ENCODE results near the gene CDAN1.

Gene CDAN1

GRCh38 chr15:42733027-42733426, 3.9 kb downstream of the CDAN1 start:
- no peak for DNase-seq (ENCODE audit: low read depth in 2 of 2)

GRCh38 chr15:42732095-42732827, 4.7 kb downstream of the CDAN1 start:
- DNase-seq (ENCODE audit: low read depth in 2 of 2), result no peak

- no peak for DNase-seq (ENCODE audit: low read depth in 2 of 2)
Observed at GRCh38 chr15:42731461-42731860, 5.5 kb downstream of the CDAN1 start.

DNA sequence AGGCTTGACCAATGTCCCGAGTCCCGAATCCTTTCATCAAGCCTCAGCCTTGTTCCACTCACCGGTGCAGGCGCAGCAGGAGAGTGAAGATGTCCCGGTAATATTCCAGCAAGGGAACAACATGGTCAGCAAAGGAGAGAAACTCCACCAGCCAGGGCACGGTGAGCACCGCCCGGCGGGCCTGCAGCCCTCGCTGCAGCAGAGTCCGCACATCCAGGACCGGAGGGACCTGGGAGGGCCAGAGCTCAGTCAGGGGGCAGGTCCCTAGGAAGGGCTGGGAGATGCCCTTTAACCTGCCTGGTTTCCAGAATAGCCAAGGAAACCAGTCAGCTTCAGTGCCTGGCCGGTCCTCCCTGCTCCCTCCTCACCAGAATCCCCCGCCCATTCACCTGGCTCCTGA, 6.4 kb downstream of the CDAN1 start:
- no peak for DNase-seq (ENCODE audit: low read depth in 2 of 2)

- no peak for DNase-seq (ENCODE audit: low read depth in 2 of 2)
Observed at GRCh38 chr15:42730135-42730534, 6.8 kb downstream of the CDAN1 start.

DNA sequence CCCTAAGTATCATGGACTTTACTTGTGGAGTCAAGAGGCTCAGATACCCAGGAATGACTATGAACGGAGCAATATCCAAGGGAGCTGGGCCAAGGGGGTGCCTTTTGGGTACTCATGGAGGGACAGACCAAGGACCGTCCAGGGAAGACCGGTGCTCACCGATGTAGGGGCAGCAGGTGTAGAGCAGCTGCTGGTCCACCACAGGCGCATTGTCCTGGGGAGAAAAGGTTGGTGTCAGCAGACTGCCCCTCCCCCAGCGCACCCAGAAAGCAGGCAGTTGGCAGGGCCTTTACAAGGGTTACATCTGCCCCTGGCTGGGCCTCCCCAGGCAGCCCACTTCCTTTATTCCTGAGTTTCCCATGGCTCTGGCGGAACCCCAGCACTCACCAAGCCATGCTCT, 7.5 kb downstream of the CDAN1 start:
- no peak for DNase-seq (ENCODE audit: low read depth in 2 of 2)

- no peak for DNase-seq (ENCODE audit: low read depth in 2 of 2)
Observed at GRCh38 chr15:42728972-42729371, 8.0 kb downstream of the CDAN1 start.

DNA sequence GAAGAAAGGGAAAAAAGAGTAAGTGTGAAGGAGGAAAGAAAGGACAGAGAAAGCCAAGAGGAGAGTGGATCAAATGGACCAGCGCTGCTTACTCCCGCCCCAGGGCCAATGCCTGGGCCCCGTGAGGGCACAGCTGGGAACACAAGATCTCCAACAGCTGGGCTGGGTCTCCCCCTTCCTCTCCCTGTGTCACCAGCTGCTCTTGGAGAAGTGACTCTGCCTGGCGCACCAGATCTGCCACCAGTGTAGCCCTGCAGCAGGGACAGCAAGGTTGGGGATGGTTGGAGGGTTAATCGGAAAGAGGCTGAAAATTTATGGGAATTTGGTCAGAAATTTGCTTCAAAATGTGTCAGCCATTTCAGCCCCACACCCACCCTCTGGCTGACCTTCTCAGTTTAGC, 8.4 kb downstream of the CDAN1 start:
- DNase-seq (ENCODE audit: low read depth in 2 of 2), result no peak

- DNase-seq (ENCODE audit: low read depth in 2 of 2), result no peak
Observed at GRCh38 chr15:42727750-42728381, 9.1 kb downstream of the CDAN1 start.

- DNase-seq (ENCODE audit: low read depth in 2 of 2), result no peak
Observed at GRCh38 chr15:42726114-42726513, 10.8 kb downstream of the CDAN1 start.

DNA sequence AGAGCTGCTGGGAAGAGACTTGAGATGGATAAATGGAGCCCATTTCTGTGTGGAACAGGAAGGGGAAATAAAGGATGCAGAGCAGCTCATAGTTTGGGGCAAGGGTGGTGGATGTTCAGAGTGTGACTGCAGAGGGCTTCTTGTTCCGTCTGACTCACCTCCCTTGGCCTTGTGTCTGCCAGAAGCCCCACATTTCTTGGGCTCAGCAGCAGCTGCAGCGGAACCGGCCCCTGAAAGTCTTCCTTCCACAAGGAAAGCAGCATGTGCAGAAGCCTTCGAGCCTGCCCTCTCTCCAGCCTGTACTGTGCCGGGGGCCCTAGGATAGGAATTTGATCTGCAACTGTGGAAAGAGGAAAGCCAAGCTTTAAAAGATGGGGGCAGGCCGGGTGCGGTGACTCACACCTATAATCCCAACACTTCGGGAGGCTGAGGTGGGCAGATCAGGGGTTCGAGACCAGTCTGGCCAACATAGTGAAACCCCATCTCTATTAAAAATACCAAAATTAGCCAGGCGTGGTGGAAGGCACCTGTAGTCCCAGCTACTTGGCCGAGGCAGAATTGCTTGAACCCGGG, 11.5 kb downstream of the CDAN1 start:
- no peak for DNase-seq (ENCODE audit: low read depth in 2 of 2)

GRCh38 chr15:42724276-42724675, 12.7 kb downstream of the CDAN1 start:
- no peak for DNase-seq (ENCODE audit: low read depth in 2 of 2)

GRCh38 chr15:42723068-42723467, 13.9 kb downstream of the CDAN1 start:
- DNase-seq (ENCODE audit: low read depth in 2 of 2), result no peak

DNA sequence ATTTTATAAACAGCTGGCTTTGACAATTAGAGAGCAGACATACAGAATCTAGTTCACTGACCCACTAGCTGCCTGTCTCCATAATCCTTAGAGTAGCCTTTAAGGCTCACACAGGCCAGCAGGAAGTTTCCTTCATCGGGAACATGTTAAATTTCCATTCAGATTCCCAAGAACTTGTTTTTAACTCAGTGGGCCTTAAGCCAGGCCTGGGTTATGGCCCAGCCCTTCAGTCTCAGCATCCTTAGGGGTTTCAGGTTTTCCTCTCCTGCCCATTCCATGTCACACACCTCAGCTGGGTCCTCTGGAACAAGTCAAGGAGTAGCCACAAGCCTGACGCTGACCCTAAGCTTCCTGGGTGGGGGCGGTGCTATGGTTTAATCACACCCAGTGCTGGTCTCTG, 15.0 kb downstream of the CDAN1 start:
- no peak for DNase-seq (ENCODE audit: low read depth in 2 of 2)

DNA sequence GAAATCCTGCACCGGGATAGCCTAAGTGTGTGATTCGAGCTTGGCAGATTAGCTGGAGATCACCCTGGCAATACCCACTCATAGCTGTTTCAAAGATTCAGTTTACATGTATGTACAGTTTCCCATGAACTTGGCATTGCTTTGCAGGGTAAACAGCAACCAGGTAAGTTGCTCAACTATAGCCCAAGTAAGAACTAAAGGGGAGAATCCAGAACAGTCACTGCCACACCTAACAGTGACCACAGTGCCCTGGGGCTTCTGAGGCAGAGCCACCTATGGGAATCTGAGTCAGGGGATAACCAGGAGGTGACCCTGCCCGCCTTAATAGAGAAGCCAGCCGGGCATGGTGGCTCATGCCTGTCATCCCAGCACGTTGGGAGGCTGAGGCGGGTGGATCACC, 15.9 kb downstream of the CDAN1 start:
- DNase-seq (ENCODE audit: low read depth in 2 of 2), result no peak

GRCh38 chr15:42720071-42720470, 16.9 kb downstream of the CDAN1 start:
- no peak for DNase-seq (ENCODE audit: low read depth in 2 of 2)

DNA sequence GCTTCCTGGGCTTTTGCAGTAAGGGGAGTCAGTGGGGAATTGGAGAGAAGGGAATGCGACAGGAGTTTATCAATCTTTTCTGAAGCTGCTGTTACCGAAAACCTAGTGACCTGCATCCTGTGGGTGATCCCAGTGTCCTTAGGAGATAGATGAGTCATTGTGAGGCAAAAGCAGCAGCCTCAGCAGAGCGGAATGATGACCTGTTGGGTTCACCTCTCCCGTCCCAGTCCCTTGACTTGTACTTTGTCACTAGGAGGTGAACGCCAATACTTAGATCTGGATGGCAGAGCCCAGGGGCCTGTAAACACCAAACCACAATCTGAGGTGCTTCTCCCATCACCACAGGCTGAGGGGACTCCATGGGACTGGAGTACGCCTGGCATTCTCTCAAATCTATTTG, 17.9 kb downstream of the CDAN1 start:
- no peak for DNase-seq (ENCODE audit: low read depth in 2 of 2)

GRCh38 chr15:42716626-42717025, 20.3 kb downstream of the CDAN1 start:
- DNase-seq (ENCODE audit: low read depth in 2 of 2), result no peak

- no peak for DNase-seq (ENCODE audit: low read depth in 2 of 2)
Observed at GRCh38 chr15:42716125-42716524, 20.8 kb downstream of the CDAN1 start.

- DNase-seq (ENCODE audit: low read depth in 2 of 2), result no peak
Observed at GRCh38 chr15:42712584-42712983, 24.3 kb downstream of the CDAN1 start.

DNA sequence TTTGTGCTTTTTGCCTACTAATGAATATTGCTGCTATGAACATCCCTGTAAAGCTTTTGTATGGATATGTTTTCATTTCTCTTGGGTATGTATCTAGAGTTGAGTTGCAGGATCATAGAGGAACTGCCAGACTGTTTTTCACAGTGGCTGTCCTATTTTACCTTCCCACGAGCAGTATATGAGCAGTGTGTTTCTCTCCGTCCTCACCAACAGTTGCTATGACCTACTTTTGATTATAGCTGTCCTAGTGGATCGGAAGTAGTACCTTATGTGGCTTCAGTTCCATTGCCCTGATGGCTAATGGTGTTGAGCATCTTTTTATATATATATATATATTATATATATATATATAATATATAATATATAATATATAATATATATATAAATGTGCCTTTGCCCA, 25.2 kb downstream of the CDAN1 start:
- DNase-seq (ENCODE audit: low read depth in 2 of 2), result no peak

GRCh38 chr15:42710662-42711061, 26.3 kb downstream of the CDAN1 start:
- DNase-seq (ENCODE audit: low read depth in 2 of 2), result no peak

- DNase-seq (ENCODE audit: low read depth in 2 of 2), result no peak
Observed at GRCh38 chr15:42707873-42708544, 28.9 kb downstream of the CDAN1 start.
